IMR-90 (cell line): ENCODE data around the gene HDHD5. TPM values are rescaled to one million over a fixed set of nuclear protein-coding genes. Genes with fewer than 3 reads are reported as not detected.

ENCODE experiments used
- ATAC-seq: fragments of 200-7000 bp; cut with Tn5 transposase; 2 replicates; pipeline ENCODE4 v1.9.1; 2020; ENCODE audit warnings: low read depth, mild to moderate bottlenecking, moderate library complexity
- BruUV-seq: library from RNA; stranded (reverse); fragments of 400-500 nt; replicated peaks from 2 replicates; lab custom pipeline; 2021; lab: Mats Ljungman, UMichigan
- CTCF ChIA-PET: fragments of 300-600 bp; formaldehyde crosslinking; extraction: SDS; loops from one replicate; lab custom pipeline; 2021; ENCODE audit warnings: antibody characterized with exemption; lab: Yijun Ruan, JAX
- POLR2A ChIA-PET: fragments of 300-600 bp; sonication (Branson Sonifier 250); formaldehyde crosslinking; loops from one replicate; lab custom pipeline; 2022; ENCODE audit warnings: antibody characterized with exemption; ENCODE audit not compliant: unreplicated experiment; lab: Charles Lee
- DNase-seq: peaks from one replicate; pipeline ENCODE4 v3.0.0; 2013
- H2AFZ ChIP-seq: replicated peaks from 2 replicates; pipeline ENCODE3; 2013; ENCODE audit warnings: low read length, mild to moderate bottlenecking; ENCODE audit not compliant: poor library complexity
- H2AK5ac ChIP-seq: 2 replicates; pipeline ENCODE4 v1.6.1; 2013; ENCODE audit warnings: low read depth, low read length, inconsistent platforms
- H2AK9ac ChIP-seq: replicated peaks from 2 replicates; pipeline ENCODE3; 2013; ENCODE audit warnings: mild to moderate bottlenecking, low read depth, low read length, moderate library complexity; ENCODE audit not compliant: poor library complexity
- H2BK120ac ChIP-seq: 2 replicates; pipeline ENCODE4 v1.6.1; 2013; ENCODE audit warnings: low read depth, low read length, inconsistent platforms
- H2BK15ac ChIP-seq: 3 replicates; pipeline ENCODE4 v1.6.1; 2013; ENCODE audit warnings: low read depth, low read length, inconsistent platforms
- H2BK20ac ChIP-seq: 2 replicates; pipeline ENCODE4 v1.6.1; 2013; ENCODE audit warnings: low read depth, mild to moderate bottlenecking, inconsistent platforms, low read length, moderate library complexity
- H2BK5ac ChIP-seq: 2 replicates; pipeline ENCODE4 v1.6.1; 2013; ENCODE audit warnings: mild to moderate bottlenecking, low read depth, low read length, inconsistent platforms; ENCODE audit not compliant: poor library complexity, severe bottlenecking
- H3K14ac ChIP-seq: replicated peaks from 2 replicates; pipeline ENCODE4 v1.6.1; 2013; ENCODE audit warnings: low read depth, low read length, inconsistent platforms
- H3K18ac ChIP-seq: 2 replicates; pipeline ENCODE4 v1.6.1; 2013; ENCODE audit warnings: low read depth, low read length, control low read depth
- H3K23ac ChIP-seq: 2 replicates; pipeline ENCODE4 v1.6.1; 2013; ENCODE audit warnings: low read depth, low read length, inconsistent platforms
- H3K27ac ChIP-seq: 2 replicates; pipeline ENCODE4 v1.5.1; 2013; ENCODE audit warnings: mild to moderate bottlenecking, control low read depth, low read length; ENCODE audit not compliant: insufficient read depth
- H3K27me3 ChIP-seq: 2 replicates; pipeline ENCODE4 v1.6.1; 2013; ENCODE audit warnings: low read length; ENCODE audit not compliant: control insufficient read depth, insufficient read depth
- H3K36me3 ChIP-seq: 2 replicates; pipeline ENCODE4 v1.6.1; 2013; ENCODE audit warnings: low read length, mixed read lengths; ENCODE audit not compliant: control insufficient read depth, insufficient read depth
- H3K4ac ChIP-seq: 2 replicates; pipeline ENCODE4 v1.6.1; 2013; ENCODE audit warnings: low read depth, low read length, inconsistent platforms
- H3K4me1 ChIP-seq: 2 replicates; pipeline ENCODE4 v1.6.1; 2013; ENCODE audit warnings: low read length, mixed read lengths; ENCODE audit not compliant: control insufficient read depth, insufficient read depth
- H3K4me2 ChIP-seq: 2 replicates; pipeline ENCODE4 v1.6.1; 2013; ENCODE audit warnings: low read depth, mild to moderate bottlenecking, control low read depth, low read length, moderate library complexity
- H3K4me3 ChIP-seq: 2 replicates; pipeline ENCODE4 v1.5.1; 2013; ENCODE audit warnings: low read depth, mild to moderate bottlenecking, control low read depth, low read length, moderate library complexity; ENCODE audit not compliant: insufficient read depth
- H3K56ac ChIP-seq: 2 replicates; pipeline ENCODE4 v1.6.1; 2013; ENCODE audit warnings: low read length, inconsistent platforms; ENCODE audit not compliant: insufficient read depth; ENCODE audit errors: extremely low read depth
- H3K79me1 ChIP-seq, 2 experiments: 2 replicates each; pipeline ENCODE4 v1.6.1; 2013; ENCODE audit warnings: low read length in 2 of 2, inconsistent platforms in 1 of 2, low read depth in 1 of 2
- H3K9ac ChIP-seq: 2 replicates; pipeline ENCODE4 v1.6.1; 2013; ENCODE audit warnings: low read depth, low read length, control low read depth
- H3K9me1 ChIP-seq: 2 replicates; pipeline ENCODE4 v1.6.1; 2013; ENCODE audit warnings: low read length, inconsistent platforms; ENCODE audit not compliant: insufficient read depth
- H3K9me3 ChIP-seq: 2 replicates; pipeline ENCODE4 v1.6.1; 2013; ENCODE audit warnings: low read length; ENCODE audit not compliant: control insufficient read depth, insufficient read depth
- H4K20me1 ChIP-seq: 2 replicates; pipeline ENCODE4 v1.6.1; 2013; ENCODE audit warnings: low read length, inconsistent platforms; ENCODE audit not compliant: insufficient read depth
- H4K5ac ChIP-seq: 2 replicates; pipeline ENCODE4 v1.6.1; 2013; ENCODE audit warnings: mild to moderate bottlenecking, low read depth, low read length, control low read depth
- H4K8ac ChIP-seq, 2 experiments: 2 replicates each; pipeline ENCODE4 v1.6.1; 2013; ENCODE audit warnings: low read depth in 2 of 2, low read length in 2 of 2, control low read depth in 1 of 2, inconsistent platforms in 1 of 2
- H4K91ac ChIP-seq: 2 replicates; pipeline ENCODE4 v1.6.1; 2013; ENCODE audit warnings: low read depth, low read length, inconsistent platforms; ENCODE audit not compliant: insufficient read depth
- MXI1 ChIP-seq: IDR thresholded peaks from 2 replicates; pipeline ENCODE4 v1.6.1; 2012; ENCODE audit warnings: low read depth, mild to moderate bottlenecking, low read length, moderate library complexity, borderline replicate concordance
- RFX5 ChIP-seq: IDR thresholded peaks from 2 replicates; pipeline ENCODE4 v1.8.0; 2012; ENCODE audit warnings: low read depth, mild to moderate bottlenecking, low read length, moderate library complexity
- WGBS, 2 experiments: methylation state at CpG; one replicate each; pipeline versions ENCODE4 v1.1.5 to v1.1.7; 2013; ENCODE audit warnings: missing lambda C conversion rate in 2 of 2; ENCODE audit not compliant: insufficient read length in 1 of 2; ENCODE audit errors: extremely low coverage in 2 of 2; 5-methylcytosine and 5-hydroxymethylcytosine counted together
- dilution Hi-C: fragments of 300-500 bp; cut with HindIII; formaldehyde crosslinking; loops from one replicate; pipeline ENCODE4 v1.14.3; 2018; ENCODE audit warnings: low sequenced_read_pairs; ENCODE audit not compliant: unreplicated experiment
- in situ Hi-C: fragments of 300-500 bp; cut with MboI; formaldehyde crosslinking; loops from 3 replicates; pipeline ENCODE4 v1.14.3; 2019; ENCODE audit warnings: low sequenced_read_pairs, inconsistent platforms, mixed read lengths
- intact Hi-C: fragments of 100-400 bp; cut with micrococcal nuclease; formaldehyde crosslinking; loops from 2 replicates; pipeline ENCODE4 v1.10.0; 2022
- polyA plus RNA-seq, 3 experiments: library from polyadenylated mRNA; depleted of rRNA; stranded (reverse); fragments of >200 nt; gene quantifications; 2 replicates each; pipeline ENCODE4 v1.2.3, GENCODE V29; 2012; ENCODE audit warnings: low replicate concordance in 1 of 3
- total RNA-seq: library from RNA; depleted of rRNA; stranded (reverse); fragments of >200 nt; gene quantifications from 2 replicates; pipeline ENCODE4 v1.2.3, GENCODE V29; 2012

Gene HDHD5
- total and polyA plus RNA-seq, 2 of the 4 experiments (the other 2 are of a cell fraction) = 31.9 to 37.5 TPM

GRCh38 chr22:17176715-17177114 lies 17.6 kb upstream of the HDHD5 start:
- H2AK5ac ChIP-seq = no peak overlapping the region
- H3K18ac ChIP-seq = no peak overlapping the region
- no peaks in the 10 kb centered on the region; the same call in 1 of the 2 replicates for H3K9me1 ChIP-seq
- H4K91ac ChIP-seq = no peak overlapping the region
- H2BK5ac ChIP-seq = no peak overlapping the region
- no peak overlapping the region for H4K8ac ChIP-seq
- H2BK15ac ChIP-seq = no peak overlapping the region
- 93% methylated on average over 3 of the region's 8 CpGs; no CpG with 5 or more reads in 1 of the 2 experiments for WGBS, 2 experiments
- H3K14ac ChIP-seq = no peak overlapping the region
- dilution Hi-C loops = no loop called here
- no peak overlapping the region for H3K27ac ChIP-seq
- no peak overlapping the region for H3K56ac ChIP-seq
- H2BK20ac ChIP-seq = no peak overlapping the region
- ATAC-seq = no peak
- no peaks in the 10 kb centered on the region for H3K4me1 ChIP-seq
- ChIA-PET POLR2A (no interaction called here), CTCF (interaction anchor here (0.7 kb wide), 1 partner anchor 13 kb away, joined by 6 read pairs; no protein-coding TSS in a partner anchor)
- H3K4me2 ChIP-seq = no peak overlapping the region
- no peak overlapping the region for H3K23ac ChIP-seq
- no TSS peak for BruUV-seq
- no peak overlapping the region for H3K9ac ChIP-seq
- H2BK120ac ChIP-seq = no peak overlapping the region
- no peaks in the 10 kb centered on the region for H4K20me1 ChIP-seq
- no peak overlapping the region for H2AFZ ChIP-seq
- H3K36me3 ChIP-seq = no peaks in the 10 kb centered on the region
- H3K79me1 ChIP-seq = no peaks in the 10 kb centered on the region
- peaks cover 3% of the 10 kb centered on the region; the same call in 1 of the 2 replicates for H3K27me3 ChIP-seq
- no peak for TF ChIP-seq RFX5
- TF ChIP-seq MXI1 = no peak
- H4K5ac ChIP-seq = no peak overlapping the region
- in situ Hi-C loops = loop anchor here (10.0 kb wide), 1 partner anchor 102 kb away; no protein-coding TSS in a partner anchor
- no peak overlapping the region for H3K4ac ChIP-seq
- intact Hi-C loops = no loop called here
- no peak for DNase-seq
- no peak overlapping the region for H3K4me3 ChIP-seq
- H3K9me3 ChIP-seq = no peaks in the 10 kb centered on the region
- H2AK9ac ChIP-seq = no peak overlapping the region
